Occipital lobe (tissue), 3 donors: ENCODE data around the gene TRIM28. TPM values are rescaled to one million over a fixed set of nuclear protein-coding genes. Genes with fewer than 3 reads are reported as not detected.
"Not testable (repeated sequence)": the region's sequence is repeated elsewhere in the genome, so short reads cannot be mapped to it uniquely, and the experiment has no call there.

Experiments
- DNase-seq: peaks from one replicate; lab custom pipeline; 2025; lab: John Stamatoyannopoulos, UW
- small RNA-seq: library from RNA; depleted of rRNA; stranded (forward); fragments of <200 nt; gene quantifications from one replicate; pipeline ENCODE3, GENCODE V24; 2014
- total RNA-seq: library from RNA; depleted of rRNA; stranded (reverse); fragments of >200 nt; gene quantifications from one replicate; pipeline ENCODE4 v1.2.3, GENCODE V29; 2014

TRIM28 gene
- total RNA-seq, 1 donor from 2014 or later: 276 TPM

DNA sequence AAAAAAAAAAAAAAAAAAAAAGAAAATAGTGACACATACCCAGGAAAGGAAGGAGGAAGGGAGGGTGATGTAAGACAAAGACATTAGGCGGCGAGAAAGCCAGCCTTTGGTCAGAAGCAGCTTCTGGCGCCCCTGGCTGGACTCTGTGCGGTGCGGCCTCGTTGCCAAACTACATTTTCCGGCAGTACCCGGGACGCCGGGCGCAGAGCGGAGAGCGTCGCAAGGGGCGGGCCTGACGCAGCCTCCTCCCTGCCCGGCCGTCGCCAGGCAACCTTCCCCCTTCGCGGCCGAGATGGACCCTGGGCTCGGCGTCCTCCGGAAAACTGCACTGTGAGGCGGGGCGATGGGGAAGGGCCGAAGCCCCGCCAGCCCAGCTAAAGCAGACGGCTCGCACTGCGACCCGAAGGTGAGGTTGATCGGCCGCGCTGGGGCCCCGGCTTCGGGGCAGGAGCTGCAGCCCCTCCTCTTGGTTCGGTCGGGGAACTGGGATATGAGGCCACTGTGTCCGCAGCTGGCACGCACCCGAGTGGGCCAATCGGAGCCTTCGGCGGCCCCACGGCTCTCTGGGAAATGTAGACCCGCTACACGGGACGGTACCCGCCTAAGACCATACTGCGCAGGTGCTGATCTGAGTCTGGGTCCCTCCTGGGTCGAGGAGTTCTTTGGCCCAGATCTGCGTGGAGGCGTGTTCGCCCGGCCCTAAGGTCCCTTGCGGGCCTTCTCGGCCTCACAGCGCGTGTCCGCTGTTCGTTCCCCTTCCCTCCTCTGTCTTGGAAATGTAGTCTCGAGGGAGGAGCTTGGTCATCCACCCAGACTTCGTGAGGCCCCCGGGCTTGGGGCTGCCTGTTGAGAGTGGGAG is 31.5 kb downstream of the TRIM28 start:
- no peak for DNase-seq

DNA sequence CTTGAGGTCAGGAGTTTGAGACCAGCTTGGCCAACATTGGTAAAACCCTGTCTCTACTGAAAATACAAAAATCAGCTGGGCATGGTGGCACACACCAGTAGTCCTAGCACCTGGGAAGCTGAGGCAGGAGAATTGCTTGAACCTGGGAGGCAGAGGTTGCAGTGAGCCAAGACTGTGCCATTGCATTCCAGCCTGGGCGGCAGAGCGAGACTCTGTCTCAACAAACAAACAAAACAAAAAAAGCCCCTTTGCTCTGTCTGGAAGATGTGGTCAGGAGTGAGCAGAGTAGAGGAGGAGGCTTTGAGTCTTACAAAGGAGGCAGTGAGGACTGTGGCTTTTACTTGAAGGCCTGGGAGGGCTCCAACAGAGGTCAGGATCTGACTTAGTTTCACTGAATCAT is 33.7 kb downstream of the TRIM28 start:
- DNase-seq: not testable (repeated sequence)

DNA sequence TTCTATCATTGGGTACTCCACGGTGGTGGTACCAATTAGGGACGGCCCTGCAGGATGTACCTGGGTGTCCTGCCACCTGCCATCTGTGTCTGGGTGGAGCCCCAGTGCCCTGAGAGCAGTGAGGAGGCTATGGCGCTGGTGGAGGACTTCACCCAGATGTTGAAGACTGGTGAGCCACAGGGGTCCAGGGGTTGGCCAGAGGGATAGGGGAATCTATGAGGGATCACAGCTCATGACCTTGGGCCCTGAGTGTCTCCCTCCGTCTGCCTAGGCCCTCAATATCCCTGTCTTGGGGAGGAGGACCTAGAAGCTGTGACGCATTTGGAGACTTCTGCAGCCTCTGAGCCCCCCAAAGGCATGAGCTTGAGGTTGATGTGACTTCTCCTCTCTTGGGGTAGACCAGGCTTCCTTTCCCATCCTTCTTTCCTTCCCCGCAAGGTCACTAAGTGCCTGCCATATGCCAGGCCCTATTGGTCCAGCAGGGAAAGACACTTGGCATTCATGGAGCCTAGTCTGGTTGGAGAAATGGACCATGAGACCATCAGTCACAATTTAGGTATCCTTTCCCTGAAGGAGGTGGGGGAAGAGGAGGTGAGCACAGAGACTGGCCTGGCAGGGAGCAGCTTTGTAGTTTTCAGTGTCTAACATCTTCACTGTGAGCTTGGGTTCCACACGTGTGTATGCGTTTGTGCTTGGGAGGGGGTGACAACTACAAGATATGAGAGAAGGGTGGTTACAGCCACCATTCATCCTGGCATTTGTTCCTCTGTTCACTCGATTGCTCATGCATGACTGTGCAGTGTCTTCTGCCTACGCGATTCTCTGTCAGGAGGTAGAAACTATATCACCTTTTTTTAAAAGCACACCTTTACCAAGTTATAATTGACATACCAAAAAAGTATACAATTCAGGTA is 34.4 kb downstream of the TRIM28 start:
- DNase-seq: no peak

DNA sequence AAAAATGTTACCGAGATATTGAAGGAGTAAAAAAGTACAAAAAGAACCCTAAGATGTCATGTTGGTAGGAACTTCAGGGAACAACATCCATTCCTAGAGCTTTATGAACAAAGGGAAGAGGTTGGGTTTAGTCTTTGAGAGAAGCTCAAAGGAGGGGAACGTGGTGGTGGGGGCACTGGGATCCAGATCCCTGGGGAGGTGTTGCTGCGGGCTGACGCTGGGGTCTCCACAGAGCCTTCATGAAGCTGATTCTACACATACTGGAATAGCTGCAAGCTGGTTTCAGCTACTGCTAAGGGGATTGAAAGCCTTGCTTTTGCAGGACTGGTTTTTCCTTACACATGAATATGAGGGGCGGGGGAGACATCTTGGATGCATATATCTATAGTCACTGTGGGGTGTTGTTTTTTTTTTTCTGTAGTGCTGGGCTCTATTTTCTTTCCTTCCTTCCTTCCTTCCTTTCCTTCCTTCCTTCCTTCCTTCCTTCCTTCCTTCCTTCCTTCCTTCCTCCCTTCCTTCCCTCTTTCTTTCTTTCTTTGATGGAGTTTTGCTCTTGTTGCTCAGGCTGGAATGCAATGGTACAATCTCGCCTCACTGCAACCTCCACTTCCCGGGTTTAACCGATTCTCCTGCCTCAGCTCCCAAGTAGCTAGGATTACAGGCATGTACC is 35.7 kb downstream of the TRIM28 start:
- DNase-seq: no peak

DNA sequence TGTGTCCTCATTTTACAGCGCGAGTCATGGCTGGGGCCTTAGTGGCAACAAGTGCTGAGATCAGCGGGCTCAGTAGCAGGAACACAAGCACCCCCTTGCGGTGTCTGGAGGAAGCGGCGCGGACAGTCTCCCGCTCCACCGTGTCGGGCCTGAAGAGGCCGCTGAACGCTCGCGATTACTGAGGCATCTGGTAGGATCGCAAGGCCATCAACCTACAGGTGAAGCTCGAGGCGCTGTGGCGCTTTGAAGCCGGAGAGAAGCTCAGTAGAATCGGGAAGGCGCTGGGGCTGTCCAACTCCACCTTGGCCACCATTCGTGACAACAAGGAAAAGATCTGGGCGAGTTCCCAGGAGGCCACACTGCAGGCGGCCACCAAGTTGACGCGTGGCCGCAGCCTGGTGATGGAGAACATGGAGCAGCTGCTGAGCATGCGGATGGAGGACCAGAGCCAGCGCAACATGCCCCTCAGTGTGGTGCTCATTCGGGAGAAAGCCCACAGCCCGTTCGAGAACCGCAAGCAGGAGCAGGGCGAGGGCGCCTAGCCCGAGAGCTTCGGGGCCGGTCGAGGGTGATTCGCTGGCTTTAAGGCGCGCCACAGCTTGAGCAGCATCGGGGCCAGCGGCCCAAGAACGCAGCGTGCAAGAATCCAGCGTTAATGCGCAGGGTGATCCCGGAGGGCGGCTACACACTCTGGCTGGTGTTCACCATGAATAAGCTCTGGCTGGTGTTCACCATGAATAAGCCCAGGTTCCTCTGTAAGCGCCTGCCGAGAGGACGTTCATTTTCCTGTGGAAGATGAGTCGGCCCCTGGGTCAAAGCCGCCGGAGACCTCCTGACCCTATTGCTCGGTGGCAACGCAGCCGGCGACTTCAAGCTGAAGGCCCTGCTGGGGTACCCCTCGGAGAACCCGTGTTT is 37.6 kb downstream of the TRIM28 start:
- DNase-seq: no peak

DNA sequence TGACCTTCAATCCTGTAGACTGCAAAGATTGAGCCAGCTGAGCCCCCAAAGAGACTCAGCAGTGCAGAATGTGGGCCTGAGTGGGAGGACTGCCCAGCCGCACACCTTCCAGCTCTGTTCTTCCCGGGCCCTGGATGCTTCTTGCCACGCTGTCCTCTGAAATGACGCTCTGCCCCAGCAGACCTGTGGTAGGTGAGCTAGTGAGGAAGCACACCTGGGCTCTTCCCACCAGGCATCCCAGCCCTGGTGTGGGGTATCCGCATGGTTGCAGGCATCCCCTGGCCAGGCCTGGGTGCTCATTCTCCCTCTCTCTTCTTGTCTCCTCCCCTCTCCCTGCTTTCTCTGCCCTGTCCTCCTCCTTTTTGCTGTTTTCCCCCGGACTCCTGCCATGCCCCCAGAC is 39.1 kb downstream of the TRIM28 start:
- DNase-seq: no peak

DNA sequence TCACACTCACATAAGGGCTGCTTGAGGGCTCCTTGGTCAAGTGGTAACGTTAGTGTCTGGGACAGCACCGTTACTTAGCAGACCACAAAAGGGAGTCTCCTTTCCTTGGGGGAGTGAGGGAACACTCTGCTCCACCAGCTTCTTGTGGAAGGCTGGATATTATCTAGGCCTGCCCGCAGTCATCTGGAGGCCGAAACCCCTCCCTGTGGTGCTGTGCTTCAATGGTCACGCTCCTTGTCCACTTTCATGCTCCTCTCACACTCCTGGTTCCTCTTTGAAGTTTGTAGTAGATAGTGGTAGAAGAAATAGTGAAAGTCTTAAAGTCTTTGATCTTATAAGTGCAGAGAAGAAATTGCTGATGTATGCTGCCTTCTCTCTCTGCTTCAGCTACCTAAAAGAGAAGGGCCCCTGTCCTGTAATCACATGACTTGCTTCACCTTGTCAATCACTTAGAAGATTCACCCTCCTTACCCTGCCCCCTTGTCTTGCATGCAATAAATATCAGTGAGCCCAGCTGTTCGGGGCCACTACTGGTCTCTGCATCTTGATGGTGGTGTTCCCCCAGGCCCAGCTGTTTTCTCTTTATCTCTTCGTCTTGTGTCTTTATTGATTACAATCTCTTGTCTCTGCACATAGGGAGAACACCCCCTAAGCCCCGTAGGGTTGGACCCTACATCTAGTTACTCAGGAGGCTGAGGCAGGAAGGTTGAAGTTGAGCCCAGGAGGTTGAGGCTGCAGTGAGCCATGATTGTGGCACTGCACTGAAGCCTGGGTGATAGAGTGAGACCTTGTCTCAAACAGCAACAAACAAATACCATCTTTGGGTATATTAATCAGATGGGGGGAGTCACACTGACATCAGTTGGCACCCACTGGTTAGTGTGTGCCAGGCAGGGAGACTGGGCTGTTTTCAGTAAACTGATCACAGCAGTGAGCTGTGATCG is 40.9 kb downstream of the TRIM28 start:
- no peak for DNase-seq

DNA sequence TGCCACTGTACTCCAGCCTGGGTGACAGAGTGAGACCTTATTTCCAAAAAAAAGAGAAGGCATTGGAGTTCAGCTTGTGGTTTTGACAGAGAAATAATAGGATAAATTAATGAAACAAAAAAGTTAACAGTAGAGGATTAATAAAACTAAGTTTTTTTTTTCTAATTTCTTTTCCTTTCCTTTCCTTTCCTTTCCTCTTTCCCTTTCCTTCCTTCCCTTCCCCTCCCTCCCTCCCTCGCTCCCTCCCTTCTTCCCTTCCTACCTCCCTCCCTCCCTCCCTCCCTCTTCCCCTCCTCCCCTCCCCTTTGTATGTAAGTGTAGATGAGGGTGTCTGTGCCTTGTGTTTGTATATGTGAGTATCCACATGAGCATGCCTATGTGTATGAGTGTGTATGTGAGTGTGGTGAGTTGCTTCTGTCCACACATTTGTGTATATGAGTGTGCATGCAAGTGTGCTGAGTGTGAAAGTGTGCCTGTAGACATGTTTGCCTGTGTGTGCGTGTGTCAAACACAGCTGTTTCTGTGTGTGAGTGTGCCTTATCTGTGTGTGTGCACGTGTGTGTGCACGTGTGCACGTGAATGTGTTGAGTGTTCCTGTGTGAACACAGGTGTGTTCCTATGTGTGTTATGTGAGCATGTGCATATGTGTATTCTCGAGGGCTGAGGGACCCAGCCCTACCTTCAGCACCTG is 41.7 kb downstream of the TRIM28 start:
- DNase-seq: no peak

DNA sequence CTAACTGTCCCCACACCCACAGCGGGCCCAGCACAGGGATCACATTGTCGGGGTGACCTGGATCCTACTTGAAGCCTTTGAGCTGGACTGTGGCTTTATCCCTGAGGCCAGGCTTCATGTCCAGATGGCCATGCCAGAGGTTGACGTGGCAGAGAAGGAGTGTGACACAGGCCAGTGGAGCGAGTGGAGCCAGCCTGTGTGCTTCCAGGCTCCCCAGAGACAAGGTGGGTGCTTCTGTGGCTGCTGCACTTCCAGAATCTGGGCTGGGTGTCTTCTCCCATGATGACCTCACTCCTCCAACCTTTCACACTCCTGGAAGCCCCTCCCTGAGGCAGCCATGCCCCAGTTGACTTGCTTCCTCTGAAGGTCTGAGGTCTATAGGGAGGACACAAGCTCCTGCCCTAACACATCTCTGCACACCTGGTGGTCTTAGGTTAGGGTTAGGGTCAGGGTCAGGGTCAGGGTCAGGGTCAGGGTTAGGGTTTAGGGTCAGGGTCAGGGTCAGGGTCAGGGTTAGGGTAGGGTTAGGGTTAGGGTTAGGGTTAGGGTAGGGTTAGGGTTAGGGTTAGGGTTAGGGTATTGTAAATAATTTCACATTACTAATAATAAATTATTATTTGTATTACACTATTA is 42.4 kb downstream of the TRIM28 start:
- DNase-seq: no peak

Small RNAs within 50 kb of the gene (small RNA-seq; reads per million reads assigned to genes)
- 0.12 reads per million for gene MIR6807
- gene RN7SL525P: not detected

Other genes starting within 250 kb of the TRIM28 start
- gene ERVK3-1, start 238.7 kb upstream of the TRIM28 start, total RNA-seq: 20.6 TPM
- gene ZSCAN22, start 217.1 kb upstream of the TRIM28 start, total RNA-seq: 3.0 TPM
- 0.94 TPM for gene A1BG, start 190.6 kb upstream of the TRIM28 start, total RNA-seq
- gene ZNF497, start 181.3 kb upstream of the TRIM28 start, total RNA-seq: 5.9 TPM
- gene ZNF837, start 163.0 kb upstream of the TRIM28 start, total RNA-seq: 0.94 TPM
- 1,568 TPM for gene RPS5, start 156.8 kb upstream of the TRIM28 start, total RNA-seq
- not detected for gene RNF225, start 148.4 kb upstream of the TRIM28 start, total RNA-seq
- gene ZNF584, start 135.4 kb upstream of the TRIM28 start, total RNA-seq: 14.3 TPM
- 21.7 TPM for gene ZNF132, start 103.9 kb upstream of the TRIM28 start, total RNA-seq
- 18.2 TPM for gene ZNF324B, start 92.4 kb upstream of the TRIM28 start, total RNA-seq
- gene ZNF324, start 77.0 kb upstream of the TRIM28 start, total RNA-seq: 22.9 TPM
- gene ZNF446, start 67.7 kb upstream of the TRIM28 start, total RNA-seq: 7.5 TPM
- 4.1 TPM for gene SLC27A5, start 32.1 kb upstream of the TRIM28 start, total RNA-seq
- gene ZBTB45, start 24.3 kb upstream of the TRIM28 start, total RNA-seq: 5.0 TPM
- gene CHMP2A, start 11.0 kb downstream of the TRIM28 start, total RNA-seq: 47.7 TPM
- gene UBE2M, start 14.5 kb downstream of the TRIM28 start, total RNA-seq: 45.5 TPM
- gene MZF1, start 29.3 kb downstream of the TRIM28 start, total RNA-seq: 13.1 TPM